Activated CD4-positive, CD25-positive, alpha-beta regulatory T cell treated with anti-CD3 and anti-CD28 coated beads, Interleukin-2, amount 50 U/mL, for 24 hours (primary cell): ENCODE data around the gene CNTN5.
"Not testable (repeated sequence)": the region's sequence is repeated elsewhere in the genome, so short reads cannot be mapped to it uniquely, and the experiment has no call there.

Experiments
- ATAC-seq, 2 donors: fragments of 150-1000 bp; cut with Tn5 transposase; one replicate each; pipeline ENCODE4 v1.10.0; 2021; ENCODE audit warnings: mild to moderate bottlenecking in 1 of 2, moderate library complexity in 1 of 2

The CNTN5 gene

GRCh38 chr11:100240025-100240539 lies 1219.3 kb downstream of the CNTN5 start:
- no peak for ATAC-seq

GRCh38 chr11:100247704-100248103 lies 1227.0 kb downstream of the CNTN5 start:
- no peak for ATAC-seq

- not testable (repeated sequence) for ATAC-seq
Measured at GRCh38 chr11:100257238-100257803, 1236.6 kb downstream of the CNTN5 start.

GRCh38 chr11:100269516-100269915 lies 1248.8 kb downstream of the CNTN5 start:
- no peak for ATAC-seq

GRCh38 chr11:100273066-100273815 lies 1252.5 kb downstream of the CNTN5 start:
- no peak for ATAC-seq

- ATAC-seq: not testable (repeated sequence)
Measured at GRCh38 chr11:100274466-100274865, 1253.7 kb downstream of the CNTN5 start.

- ATAC-seq: no peak
Measured at GRCh38 chr11:100294748-100295147, 1274.0 kb downstream of the CNTN5 start.

GRCh38 chr11:100296051-100296679 lies 1275.4 kb downstream of the CNTN5 start:
- no peak for ATAC-seq

GRCh38 chr11:100297516-100297915 lies 1276.8 kb downstream of the CNTN5 start:
- no peak for ATAC-seq

- ATAC-seq: no peak
Measured at GRCh38 chr11:100302824-100303223, 1282.1 kb downstream of the CNTN5 start.

GRCh38 chr11:100303897-100304296 lies 1283.1 kb downstream of the CNTN5 start:
- ATAC-seq: no peak

GRCh38 chr11:100308202-100308601 lies 1287.5 kb downstream of the CNTN5 start:
- ATAC-seq: no peak

GRCh38 chr11:100315946-100316345 lies 1295.2 kb downstream of the CNTN5 start:
- ATAC-seq: no peak

- ATAC-seq: no peak
Measured at GRCh38 chr11:100316952-100317351, 1296.2 kb downstream of the CNTN5 start.

GRCh38 chr11:100319691-100320090 lies 1298.9 kb downstream of the CNTN5 start:
- no peak for ATAC-seq

GRCh38 chr11:100328626-100329340 lies 1308.0 kb downstream of the CNTN5 start:
- ATAC-seq: no peak

GRCh38 chr11:100329352-100329751 lies 1308.6 kb downstream of the CNTN5 start:
- no peak for ATAC-seq

- no peak for ATAC-seq
Measured at GRCh38 chr11:100336873-100337272, 1316.1 kb downstream of the CNTN5 start.

- ATAC-seq: no peak
Measured at GRCh38 chr11:100338144-100338840, 1317.5 kb downstream of the CNTN5 start.

- no peak for ATAC-seq
Measured at GRCh38 chr11:100340466-100341319, 1319.9 kb downstream of the CNTN5 start.

- no peak for ATAC-seq
Measured at GRCh38 chr11:100353083-100353482, 1332.3 kb downstream of the CNTN5 start.

- no peak for ATAC-seq
Measured at GRCh38 chr11:100354736-100355135, 1334.0 kb downstream of the CNTN5 start.
